Mesenteric fat pad (tissue), 1 donor: Measurements from ENCODE around the gene KIRREL3. TPM values are rescaled to one million over a fixed set of nuclear protein-coding genes. Genes with fewer than 3 reads are reported as not detected.

ENCODE experiments used
- DNase-seq: peaks from one replicate; pipeline ENCODE4 v3.0.0-alpha.2; 2020; ENCODE audit warnings: low spot score
- total RNA-seq: library from RNA; stranded (reverse); fragmentation: NEBNext Ultra II Directional; extraction: Animal tissue kit (Norgen Biotek cat#: 25700); gene quantifications from one replicate; pipeline ENCODE4 v1.2.1, GENCODE V29; 2021
- donor health status: DM: yes; HTN: yes; CAD: no.

The KIRREL3 gene
- total RNA-seq, 1 donor from 2014 or later, result 0.13 TPM

GRCh38 chr11:126456783-126457542, 543.6 kb downstream of the KIRREL3 start:
- DNase-seq, result no peak

DNA sequence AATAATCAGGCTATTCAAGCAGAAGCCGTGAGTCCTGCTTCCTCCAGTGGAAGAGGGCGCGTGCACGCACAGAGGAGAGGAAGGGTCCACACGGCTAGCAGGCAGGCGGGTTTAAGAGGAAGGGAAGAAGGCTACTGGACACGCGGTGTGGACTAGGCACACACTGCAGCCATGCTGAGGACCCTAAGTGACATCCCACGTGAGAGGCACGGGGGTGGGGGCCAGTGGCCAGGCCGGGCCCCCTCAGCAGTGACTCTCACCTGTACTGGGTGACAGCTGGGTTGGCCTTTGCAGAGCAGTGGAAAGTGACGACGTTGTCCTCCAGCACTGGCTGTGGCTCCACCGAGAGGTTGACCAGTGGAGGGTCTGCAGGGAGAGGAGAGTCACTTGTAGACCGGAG, 544.5 kb downstream of the KIRREL3 start:
- no peak for DNase-seq

DNA sequence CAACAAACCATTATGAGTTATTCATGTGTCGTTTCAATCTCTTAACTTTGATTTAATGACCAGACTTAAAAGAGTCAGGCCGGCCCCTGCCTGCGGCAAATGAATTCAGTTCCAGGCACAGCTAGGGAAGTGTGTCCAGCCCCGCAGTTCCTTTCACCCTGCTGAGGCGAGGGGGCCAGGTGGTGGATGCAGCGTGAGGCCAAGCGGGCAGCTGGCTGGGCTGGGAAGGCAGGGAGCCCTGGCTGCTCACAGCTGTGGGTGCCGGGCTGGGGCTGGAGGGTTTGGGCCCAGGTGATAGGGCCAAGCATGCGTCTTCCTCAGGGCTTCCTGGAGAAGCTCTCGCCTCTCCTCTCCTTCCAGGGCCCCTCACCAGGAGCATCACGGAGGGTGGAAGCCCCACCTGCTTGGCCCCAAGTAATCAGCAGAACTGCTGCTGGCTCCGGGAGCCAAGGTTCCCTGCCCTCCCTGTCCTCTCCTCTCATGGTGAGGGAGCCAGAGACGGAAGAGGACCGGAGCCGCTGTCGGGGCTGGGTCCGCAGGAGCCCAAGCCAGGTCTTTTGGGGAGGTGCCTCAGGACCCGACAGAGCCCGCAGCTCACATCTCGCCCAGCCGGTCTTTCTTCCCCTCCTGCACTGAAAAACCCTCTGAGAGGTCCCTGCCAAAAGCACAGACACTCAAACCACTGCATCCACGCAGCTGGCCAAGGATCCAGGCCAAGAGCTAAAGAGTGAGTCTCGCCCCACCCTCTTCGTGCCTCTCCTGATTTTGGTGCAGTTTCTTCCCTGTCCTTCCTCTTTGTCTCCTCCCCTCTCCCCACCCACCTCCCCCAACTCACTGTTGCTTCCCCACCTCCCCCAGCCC, 548.1 kb downstream of the KIRREL3 start:
- DNase-seq, result no peak

DNA sequence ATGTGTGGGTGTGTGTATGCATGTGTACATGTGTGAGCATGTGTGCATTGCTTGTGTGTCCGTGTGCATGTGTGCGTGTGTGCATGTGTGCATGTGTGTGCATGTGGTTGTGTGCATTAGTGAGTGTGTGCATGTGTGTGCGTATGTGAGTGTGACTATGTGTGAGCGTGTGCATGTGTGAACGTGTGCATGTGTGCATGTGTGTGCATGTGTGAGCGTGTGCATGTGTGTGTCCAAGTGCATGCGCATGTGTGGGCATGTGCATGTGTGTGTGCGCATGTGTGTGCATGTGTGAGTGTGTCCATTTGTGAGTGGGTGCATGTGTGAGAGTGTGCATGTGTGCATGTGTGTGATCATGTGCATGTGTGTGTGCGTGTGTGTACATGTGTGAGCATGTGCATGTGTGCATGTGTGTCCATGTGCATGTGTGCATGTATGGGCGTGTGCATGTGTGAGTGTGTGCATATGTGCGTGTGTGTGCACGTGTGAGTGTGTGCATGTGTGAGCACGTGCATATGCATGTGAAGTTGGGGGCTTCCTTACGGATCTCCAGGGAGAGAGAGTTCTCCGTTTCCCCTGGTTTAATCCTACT, 549.3 kb downstream of the KIRREL3 start:
- no peak for DNase-seq

GRCh38 chr11:126450806-126451205, 549.8 kb downstream of the KIRREL3 start:
- no peak for DNase-seq

DNA sequence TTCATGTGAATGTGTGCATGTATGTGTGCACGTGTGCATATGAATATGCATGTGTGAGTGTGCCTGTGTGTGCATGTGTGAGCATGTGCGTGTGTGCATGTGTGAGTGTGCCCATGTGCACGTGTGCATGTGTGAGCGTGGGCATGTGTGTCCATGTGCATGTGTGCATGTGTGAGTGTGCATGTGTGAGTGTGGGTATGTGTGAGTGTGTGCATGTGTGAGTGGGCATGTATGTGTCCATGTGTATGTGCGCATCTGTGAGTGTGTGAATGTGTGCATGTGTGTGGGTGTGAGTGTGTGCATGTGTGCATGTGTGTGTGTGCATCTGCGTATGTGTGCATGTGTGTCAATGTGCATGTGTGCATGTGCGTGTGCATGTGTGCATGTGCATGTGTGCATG, 550.4 kb downstream of the KIRREL3 start:
- no peak for DNase-seq

DNA sequence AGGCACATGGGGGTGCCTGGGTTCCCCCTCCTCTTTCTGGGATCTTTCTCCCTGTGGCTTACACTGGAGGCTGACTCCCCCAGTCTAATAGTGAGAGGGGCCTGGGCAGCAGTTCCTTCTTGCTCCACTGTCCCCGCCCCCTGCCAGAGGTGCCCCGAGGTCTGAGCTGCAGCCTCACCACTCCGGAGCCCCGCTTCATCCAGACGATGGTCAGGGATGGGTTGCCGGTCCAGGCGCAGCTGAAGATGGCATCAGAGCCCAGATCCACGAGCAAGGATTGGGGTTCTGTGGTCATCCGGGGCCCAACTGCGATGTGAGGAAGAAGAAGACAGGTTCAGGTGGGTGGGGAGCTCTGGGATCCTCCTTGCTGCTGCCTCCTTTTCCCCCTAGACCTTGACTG, 554.0 kb downstream of the KIRREL3 start:
- no peak for DNase-seq

GRCh38 chr11:126444072-126444471, 556.5 kb downstream of the KIRREL3 start:
- no peak for DNase-seq

DNA sequence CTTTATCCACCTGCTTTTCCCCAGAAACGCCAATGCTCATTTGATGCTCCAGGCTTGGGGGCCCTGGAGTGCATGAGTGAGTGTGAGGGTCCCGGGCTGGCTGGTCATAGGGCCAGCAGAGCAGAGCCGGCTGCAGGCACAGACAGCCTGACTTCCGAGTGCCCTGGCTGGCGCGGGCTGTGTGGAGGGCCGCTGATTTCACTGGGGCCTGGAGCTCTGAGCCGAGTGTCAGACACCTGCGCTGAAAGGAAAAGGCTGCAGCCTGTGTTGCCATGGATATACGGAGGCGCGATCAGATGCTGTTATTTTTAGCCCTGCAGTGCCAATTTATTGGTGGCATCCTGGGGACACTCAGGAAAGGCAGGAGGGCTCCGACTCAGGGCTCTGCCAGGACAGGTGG, 557.5 kb downstream of the KIRREL3 start:
- DNase-seq, result no peak

DNA sequence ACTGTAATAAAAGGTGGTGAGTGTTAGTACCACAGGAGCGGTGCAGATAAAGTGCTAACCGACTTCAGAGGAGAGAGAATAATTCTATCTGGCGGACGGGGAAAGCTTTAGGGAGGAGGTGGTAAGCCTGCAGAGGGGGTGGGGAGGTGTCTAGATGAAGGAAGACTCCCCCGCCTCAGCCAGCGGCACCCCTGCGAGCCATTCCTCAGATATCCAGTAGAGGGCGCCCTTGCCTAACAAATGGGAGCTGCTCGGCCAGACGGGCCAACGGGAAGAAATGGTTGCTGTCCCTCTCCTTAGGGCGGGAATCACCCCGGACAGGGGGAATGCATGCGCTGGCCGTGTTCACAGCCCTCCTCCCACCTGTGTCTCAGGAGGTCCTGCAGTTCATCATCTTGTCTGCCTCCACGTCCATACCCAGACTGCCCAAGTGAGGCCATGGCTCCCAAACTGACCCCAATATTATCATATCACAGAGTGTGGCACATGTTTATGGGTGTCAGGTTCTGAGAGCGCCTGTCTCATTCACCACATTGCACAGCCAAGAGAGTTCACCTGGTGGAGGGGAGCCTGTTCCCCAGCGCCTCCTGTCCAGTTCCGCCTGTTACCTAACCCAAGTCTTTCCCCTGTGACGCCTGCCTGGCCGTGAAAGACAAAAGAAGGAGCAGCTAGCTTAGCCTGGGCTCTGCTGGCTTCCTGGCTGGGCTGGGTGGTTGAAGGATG, 559.6 kb downstream of the KIRREL3 start:
- no peak for DNase-seq

DNA sequence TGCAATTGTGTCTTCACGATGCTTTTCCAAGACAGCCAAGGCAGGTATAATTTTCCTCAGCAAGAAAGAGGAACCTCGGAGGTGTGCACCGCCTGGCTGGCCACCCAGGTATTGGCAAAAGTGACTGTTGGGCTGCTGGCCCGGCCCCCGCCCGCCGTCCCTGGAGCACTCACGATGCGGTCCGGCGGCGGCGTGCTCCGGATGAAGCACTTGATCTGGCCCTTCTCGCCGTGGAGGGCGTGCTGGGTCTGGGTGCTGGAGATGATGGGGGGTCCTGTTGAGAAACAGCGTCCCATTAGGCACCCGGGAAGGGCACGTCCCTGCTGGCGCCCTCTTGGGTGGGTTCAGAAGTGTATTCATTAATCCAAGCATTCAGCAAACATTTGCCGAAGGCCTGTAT, 560.3 kb downstream of the KIRREL3 start:
- no peak for DNase-seq

GRCh38 chr11:126438691-126439090, 561.9 kb downstream of the KIRREL3 start:
- no peak for DNase-seq

DNA sequence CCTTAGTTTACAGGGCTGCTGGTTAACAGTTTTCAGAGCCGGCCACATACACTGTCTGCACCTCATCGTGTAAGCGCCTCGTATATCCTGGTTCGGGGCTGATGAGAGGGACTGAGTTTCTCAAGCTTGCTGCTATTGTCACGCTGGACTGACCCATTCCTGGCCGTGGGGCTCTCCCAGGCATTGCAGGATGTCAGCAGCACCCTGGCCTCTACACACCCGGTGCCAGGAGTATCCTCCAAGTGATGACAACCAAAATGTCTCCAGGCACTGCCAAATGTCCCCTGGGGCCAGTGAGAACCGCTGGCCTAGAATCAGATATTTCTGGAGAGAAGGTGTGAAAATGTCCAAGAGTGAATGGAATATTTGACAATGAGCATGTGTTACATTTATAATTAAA, 562.3 kb downstream of the KIRREL3 start:
- no peak for DNase-seq

GRCh38 chr11:126437731-126438130, 562.8 kb downstream of the KIRREL3 start:
- no peak for DNase-seq

DNA sequence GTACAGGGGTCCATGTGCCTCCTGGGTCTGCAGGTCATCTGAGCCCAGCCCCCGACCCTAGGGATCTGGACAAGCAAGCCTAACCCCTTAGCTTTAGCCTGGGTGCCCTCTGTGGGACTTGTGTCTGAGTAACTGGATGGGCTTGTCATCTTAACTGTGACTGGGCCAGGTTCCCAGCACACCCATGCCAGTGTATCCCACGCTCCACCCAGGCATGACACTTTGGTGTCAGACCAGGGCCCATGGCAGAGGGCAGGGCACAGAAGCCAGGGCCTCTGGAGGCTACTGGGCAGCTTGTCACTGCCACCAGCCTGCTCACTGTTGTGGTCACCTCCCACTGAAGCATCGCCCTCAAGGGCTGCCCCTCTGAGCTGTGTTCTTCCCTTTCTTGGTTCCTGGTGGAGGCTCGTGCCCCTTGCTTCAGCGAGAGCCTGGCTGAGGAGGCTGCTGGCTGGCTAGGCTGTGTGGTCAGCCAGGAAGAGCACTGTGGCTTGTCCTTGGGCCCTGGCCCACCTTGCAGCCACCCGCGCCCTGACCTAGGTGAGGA, 564.3 kb downstream of the KIRREL3 start:
- DNase-seq, result no peak

GRCh38 chr11:126434950-126435335, 565.6 kb downstream of the KIRREL3 start:
- no peak for DNase-seq

DNA sequence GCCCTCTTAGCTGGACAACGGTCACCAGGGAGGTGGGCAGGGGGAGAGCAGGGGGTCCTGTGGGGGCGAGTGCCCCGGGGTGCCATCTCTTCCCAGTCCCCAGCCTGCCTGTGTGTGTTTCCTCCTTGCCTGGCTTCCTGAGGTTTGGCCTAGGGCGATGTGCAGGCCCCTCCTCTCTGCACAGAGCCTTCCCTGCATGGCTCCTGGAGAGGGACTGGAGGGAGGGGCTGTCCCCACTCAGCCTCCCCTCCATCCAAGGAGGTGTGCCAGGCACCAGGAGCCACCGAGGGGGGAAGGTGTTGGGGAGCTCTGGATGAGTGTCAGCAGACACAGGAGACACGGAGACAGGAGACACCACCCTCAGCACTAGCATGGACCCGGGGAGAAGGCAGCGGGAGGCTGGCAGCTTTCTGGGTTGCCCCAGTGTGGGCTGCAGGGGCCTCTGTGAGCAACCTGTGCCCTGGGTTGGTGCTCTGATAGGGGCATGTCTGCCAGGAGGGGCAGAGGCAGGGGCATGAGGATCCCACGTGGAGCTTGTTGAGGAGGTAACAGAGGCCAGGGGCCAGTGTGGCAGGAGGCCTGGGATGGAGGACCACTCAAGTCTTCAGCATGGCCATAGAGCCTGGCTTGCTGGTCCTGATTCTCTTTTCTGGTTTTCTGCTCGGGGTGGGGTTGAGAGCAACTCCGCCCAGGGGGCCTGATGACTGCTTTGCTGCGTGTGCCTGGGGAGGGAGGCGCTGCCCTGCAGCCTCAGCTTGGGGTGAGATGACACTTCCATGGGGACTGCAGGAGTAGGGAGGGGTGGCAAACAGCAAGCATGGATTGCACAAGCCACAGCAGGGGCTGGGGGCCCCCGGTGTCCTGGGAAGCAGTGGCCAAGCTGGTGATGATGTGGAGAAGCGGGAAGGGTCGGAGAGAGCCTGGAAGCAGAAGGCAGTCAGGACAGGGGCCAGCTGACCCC, 566.3 kb downstream of the KIRREL3 start:
- DNase-seq, result no peak

DNA sequence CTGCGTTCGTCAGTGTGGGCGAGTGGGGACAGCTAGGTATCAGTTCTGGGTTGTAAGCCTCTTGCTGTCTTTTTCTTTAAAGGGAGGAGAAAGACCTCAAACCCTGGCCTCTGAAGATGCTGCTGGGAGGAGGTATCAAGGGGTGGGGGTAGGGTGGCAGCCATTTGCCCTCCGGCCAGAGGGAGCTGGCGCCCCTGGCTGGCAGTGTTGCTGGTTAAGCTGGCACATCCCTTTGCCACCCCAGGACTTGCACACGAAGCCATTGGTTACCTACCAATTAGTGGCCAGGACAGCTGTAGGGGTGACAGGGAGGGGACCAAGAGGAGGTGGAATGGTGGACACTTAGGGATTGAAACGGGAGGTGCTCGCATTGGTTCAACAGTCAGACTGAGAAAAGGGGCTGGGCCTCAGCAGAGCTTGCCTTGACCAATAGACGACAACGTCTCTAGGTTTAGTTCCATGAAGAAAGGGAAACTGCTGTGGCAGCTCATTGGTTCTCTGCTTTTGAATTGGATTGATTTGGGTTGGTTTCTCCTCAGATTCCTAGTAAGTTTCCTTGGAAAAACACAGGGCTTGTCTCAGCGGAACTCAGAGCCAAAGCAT, 567.2 kb downstream of the KIRREL3 start:
- no peak for DNase-seq

DNA sequence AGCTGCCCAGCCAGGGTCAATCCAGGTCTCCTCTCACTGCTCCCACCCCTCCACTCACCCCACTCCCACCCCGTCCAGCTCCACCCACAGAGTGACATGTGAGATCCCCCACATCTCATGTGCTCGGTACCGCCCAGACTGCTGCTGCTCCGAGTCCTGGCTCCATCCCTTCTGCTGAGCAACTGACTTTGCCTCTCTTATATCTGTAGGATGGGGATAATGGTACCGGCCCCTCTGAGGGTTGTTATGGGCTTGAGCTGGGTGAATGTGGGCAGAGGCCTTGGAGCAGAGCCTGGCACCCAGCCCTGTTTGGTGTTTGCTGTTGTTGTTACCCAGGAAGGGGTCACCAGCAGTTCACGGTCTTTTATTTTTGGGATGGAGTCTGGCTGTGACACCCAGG, 568.0 kb downstream of the KIRREL3 start:
- DNase-seq, result no peak

DNA sequence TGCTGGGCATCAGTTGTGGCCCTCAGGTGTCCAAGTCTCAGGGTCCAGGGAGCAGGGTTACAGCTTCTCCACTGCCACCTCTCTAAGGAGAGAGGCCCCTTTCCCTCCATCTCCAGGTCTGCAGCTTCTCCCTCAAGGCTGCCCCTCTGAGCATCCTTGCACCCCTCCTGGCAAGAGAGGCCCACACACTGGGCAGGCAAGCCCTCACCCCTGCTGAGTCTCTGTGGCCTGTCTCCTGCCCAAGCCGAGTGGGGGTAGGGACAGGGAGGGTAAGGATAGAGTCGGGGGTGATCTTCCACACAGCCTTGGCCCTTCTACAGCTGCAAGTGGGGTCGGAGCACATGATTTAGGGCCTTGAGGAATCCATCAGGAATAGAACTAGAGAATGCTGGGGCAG, 568.5 kb downstream of the KIRREL3 start:
- DNase-seq, result no peak
